Hypothalamus (tissue), 51 donors: ENCODE measurements around the gene TTLL6.

Experiments
- DNase-seq, 51 donors: peaks; one replicate each; lab custom pipeline; 2025; lab: John Stamatoyannopoulos, UW

TTLL6 gene

GRCh38 chr17:48769009-48769675 lies 47.9 kb downstream of the TTLL6 start:
- DNase-seq, result no peak

GRCh38 chr17:48767263-48767774 lies 49.7 kb downstream of the TTLL6 start:
- no peak for DNase-seq

- DNase-seq, result no peak
These were observed 55.9 kb downstream of the TTLL6 start for GRCh38 chr17:48761114-48761513.

DNA sequence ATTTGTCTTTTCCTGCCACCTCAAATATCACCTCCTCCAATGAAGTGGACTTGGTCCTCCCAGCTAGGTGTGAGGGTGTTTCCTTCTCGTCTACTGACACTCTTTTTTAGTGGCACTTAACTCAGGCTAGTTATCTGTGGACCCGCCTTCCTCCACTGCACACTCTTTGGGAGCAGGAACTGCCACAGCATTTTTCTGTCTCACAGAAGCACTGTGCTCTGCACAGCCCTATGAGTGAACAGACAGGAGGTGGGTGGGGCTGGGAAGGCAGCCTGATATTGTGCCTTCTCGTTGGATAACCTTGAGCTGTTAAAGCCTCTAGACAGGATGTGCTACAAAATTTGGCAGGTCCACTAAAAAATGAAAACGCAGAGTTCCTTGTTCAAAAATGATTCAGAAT lies 56.6 kb downstream of the TTLL6 start:
- no peak for DNase-seq

DNA sequence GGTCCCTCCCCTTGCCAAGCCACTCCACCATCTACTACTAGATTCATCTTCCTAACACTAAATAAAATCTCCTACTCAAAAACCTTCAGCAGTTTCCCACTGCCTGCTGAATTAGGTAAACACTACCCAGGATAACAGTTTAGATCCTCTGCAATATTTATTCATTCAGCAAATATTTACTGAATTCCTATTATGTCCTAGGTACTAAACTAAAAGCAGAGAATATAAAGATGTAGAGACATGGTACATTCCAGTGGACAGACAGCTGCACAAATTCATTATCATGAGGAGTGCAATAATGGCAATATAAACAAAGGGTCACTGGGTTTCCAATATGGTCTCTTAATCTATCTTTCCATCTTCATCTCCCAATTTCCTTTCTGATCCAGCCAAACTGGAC lies 57.7 kb downstream of the TTLL6 start:
- no peak for DNase-seq

- DNase-seq, result no peak
These were observed 59.5 kb downstream of the TTLL6 start for GRCh38 chr17:48757524-48757961.

- DNase-seq, result peak in 1 of 51 donors; percentile 0
These were observed 60.2 kb downstream of the TTLL6 start for GRCh38 chr17:48756830-48757251.

- DNase-seq, result no peak
These were observed 61.7 kb downstream of the TTLL6 start for GRCh38 chr17:48755356-48755755.

GRCh38 chr17:48754500-48755261 lies 62.3 kb downstream of the TTLL6 start:
- DNase-seq, result no peak

DNA sequence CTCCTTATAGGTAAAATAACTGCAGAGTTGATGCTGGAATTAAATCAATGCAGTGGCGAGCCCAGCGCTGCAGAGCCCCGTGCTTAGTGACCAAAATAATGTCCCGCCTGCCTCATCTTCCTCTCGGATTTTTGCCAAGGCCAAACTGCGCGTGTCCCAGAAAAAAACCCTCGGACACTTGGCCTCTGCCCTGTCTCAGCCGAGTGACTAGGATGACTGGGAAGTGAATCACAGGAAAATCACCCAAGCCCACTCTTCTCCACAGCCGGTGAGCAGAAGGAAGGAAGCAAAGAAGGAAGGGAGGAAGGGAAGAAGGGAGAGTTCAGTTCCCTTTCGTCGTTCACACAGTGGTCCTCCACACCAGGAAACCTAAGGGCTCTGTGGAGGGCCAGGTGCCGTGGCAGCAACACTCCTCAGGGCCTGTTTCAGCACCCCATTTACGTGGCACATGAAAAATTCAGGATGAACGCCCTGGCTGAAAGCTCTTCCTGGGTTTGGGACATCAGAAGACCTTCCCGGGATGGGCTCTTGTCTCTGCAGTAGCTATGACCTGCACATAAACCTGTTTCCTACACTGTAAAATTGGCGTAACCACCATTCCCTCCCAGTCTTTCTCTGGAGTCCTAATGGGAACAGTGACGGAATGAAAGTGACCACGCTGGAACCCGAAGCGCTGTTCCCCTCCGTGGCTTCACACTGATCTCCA lies 63.1 kb downstream of the TTLL6 start:
- no peak for DNase-seq

GRCh38 chr17:48752399-48753288 lies 64.4 kb downstream of the TTLL6 start:
- no peak for DNase-seq

DNA sequence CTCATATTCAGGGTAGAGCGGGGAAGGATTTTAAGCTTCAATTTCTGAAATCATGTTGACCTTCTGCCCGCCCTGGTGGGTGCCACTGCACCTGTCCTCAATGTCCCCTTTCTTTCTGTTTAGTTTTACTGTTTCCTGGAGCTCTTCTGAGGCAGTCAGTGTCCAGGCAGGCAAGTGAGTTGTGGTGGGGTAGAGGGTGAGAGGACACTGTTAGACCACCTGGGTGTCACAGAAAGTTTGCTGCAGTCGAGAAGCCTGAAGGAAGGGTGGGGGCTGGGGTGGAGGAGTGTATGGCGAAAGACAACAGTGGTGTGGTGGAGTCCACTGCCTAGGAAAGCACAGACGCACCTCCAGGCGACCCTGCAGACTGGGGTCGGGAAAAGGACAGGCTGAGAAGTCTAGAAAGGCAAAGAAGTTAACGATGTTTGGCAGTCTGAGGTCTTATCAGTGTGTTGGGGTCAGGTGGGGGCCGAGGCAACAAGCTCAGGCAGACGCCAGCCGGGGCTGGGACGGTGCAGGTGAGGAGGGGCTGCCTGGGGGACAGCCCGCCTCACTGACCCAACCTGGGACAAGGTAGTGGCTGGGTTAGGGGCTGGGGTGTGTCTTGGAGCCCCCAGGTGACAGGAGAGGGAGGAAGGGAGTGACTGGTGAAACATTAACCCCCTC lies 65.2 kb downstream of the TTLL6 start:
- no peak for DNase-seq

- no peak for DNase-seq
These were observed 65.9 kb downstream of the TTLL6 start for GRCh38 chr17:48751172-48751571.

DNA sequence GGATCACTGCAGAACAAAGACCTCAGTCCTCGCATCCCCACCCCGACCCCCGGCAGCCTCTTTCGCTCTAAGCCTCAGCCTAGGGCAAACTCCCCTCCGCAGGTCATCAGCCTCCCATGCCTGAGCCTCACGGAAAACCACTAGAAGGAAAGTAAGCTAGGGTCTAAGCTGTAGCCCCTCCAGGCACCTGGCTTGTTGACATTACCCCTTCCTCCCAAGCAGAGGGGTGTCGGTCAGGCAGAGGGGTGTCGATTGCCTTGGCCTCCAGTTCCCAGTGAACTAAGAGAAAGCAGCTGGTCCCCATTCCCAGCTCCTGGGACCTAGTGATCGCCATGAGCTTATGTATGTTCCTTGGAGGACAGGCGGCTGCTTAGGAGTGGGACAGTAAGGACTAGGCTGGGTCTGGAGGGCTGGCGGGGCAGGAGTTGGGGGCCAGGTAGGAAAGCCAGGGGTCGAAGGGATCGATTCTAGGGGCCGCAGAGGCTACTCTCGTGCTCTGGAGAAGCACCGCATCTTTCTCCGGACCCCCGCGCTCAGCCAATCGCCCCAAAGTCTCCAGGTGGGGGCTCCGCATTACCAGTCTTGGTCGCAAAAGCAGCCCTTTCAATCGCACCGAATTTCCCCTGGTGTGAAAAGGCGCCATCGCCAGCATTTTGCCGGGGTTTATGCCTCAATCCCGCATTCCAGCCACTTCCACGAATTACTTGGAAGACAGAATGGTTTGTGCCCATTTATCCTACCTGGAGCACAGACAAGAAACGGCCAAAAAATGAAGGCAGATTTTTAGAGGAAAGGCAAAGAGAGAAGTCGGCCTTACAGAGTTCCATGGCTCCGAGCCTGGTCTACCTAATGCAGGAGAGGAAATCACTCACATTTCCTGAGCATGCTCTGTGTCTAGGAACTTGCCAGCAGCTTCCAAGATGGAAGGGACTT lies 67.1 kb downstream of the TTLL6 start:
- DNase-seq, result no peak

GRCh38 chr17:48748718-48749566 lies 68.1 kb downstream of the TTLL6 start:
- no peak for DNase-seq

GRCh38 chr17:48747445-48748363 lies 69.3 kb downstream of the TTLL6 start:
- DNase-seq, result no peak
